HL-60 (cell line): Measurements from ENCODE around the gene EMC6.

Experiments used
- POLR2AphosphoS5 ChIP-seq: IDR thresholded peaks from 2 replicates; pipeline ENCODE4 v1.6.1; 2012; ENCODE audit warnings: low read depth
- REST ChIP-seq: IDR thresholded peaks from 2 replicates; pipeline ENCODE4 v1.6.1; 2012; ENCODE audit warnings: low read depth; ENCODE audit not compliant: insufficient replicate concordance
- SPI1 ChIP-seq: IDR thresholded peaks from 2 replicates; pipeline ENCODE4 v1.6.1; 2012; ENCODE audit warnings: low read depth, mild to moderate bottlenecking, borderline replicate concordance
- TF ChIP-seq, protein P1 (sequence below): IDR thresholded peaks from one replicate; pipeline ENCODE4 v1.5.1; 2011; ENCODE audit warnings: low read length, control low read depth, inconsistent platforms; ENCODE audit not compliant: insufficient read depth

DNA sequence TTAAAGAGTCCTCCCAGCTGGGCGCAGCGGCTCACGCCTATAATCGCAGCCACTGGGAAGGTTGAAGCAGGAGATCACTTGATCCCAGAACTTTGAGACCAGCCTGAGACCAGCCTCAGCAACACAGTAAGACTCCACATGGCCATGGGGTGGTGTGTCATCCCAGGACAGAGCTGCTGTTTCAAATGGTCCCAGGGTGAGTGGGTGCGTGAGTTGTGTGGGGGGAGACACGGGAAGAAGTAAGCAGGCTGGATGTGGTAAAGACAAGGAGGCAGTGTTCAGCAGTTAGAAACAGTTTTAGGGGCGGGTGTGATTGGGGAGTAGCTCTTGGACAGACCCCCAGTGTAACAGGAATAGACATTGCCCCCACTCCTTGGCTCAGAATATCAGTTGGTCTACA lies 36.3 kb upstream of the EMC6 start:
- TF ChIP-seq, protein P1, sequence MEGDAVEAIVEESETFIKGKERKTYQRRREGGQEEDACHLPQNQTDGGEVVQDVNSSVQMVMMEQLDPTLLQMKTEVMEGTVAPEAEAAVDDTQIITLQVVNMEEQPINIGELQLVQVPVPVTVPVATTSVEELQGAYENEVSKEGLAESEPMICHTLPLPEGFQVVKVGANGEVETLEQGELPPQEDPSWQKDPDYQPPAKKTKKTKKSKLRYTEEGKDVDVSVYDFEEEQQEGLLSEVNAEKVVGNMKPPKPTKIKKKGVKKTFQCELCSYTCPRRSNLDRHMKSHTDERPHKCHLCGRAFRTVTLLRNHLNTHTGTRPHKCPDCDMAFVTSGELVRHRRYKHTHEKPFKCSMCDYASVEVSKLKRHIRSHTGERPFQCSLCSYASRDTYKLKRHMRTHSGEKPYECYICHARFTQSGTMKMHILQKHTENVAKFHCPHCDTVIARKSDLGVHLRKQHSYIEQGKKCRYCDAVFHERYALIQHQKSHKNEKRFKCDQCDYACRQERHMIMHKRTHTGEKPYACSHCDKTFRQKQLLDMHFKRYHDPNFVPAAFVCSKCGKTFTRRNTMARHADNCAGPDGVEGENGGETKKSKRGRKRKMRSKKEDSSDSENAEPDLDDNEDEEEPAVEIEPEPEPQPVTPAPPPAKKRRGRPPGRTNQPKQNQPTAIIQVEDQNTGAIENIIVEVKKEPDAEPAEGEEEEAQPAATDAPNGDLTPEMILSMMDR: no peak
- TF ChIP-seq SPI1 (no peak), POLR2AphosphoS5 (no peak), REST (no peak)
